Measurements from ENCODE around the gene CD8B2. TPM values are rescaled to one million over a fixed set of nuclear protein-coding genes. Genes with fewer than 3 reads are reported as not detected.
A peak's percentile ranks its signal among the peaks of the same experiment; 100 is the strongest.
"Not testable (repeated sequence)": the region's sequence is repeated elsewhere in the genome, so short reads cannot be mapped to it uniquely, and the experiment has no call there.

CD8B2 gene
- total and polyA plus RNA-seq, 2 of the 13 experiments (the other 11 are each of a cell fraction or from before 2014, with no cell fraction given): not detected

GRCh38 chr2:106504192-106504591 lies 17.0 kb downstream of the CD8B2 start:
- H3K27me3 ChIP-seq (ENCODE audit: control insufficient read depth in 1 of 2, insufficient read depth in 2 of 2, low read length in 2 of 2); in situ Hi-C loops (cut with HindIII; ENCODE audit: extremely low pct_ligation_motif_present, low pct_unique_long_range_greater_than_20kb); H3K9ac ChIP-seq (ENCODE audit: insufficient read depth, low read depth, low read length); H2AFZ ChIP-seq (ENCODE audit: low read length); H3K36me3 ChIP-seq (replicated peaks in 1 of 2; ENCODE audit: control insufficient read depth in 1 of 2, insufficient read depth in 2 of 2, low read length in 2 of 2); CTCF ChIA-PET (ENCODE audit: low intra/inter-chr PET ratio, low total read pairs); intact Hi-C loops (cut with micrococcal nuclease; ENCODE audit: unreplicated experiment); H3K79me2 ChIP-seq (ENCODE audit: insufficient read depth, low read length); H3K27ac ChIP-seq (ENCODE audit: extremely low read length, insufficient read depth, low read length); H3K4me3 ChIP-seq (replicated peaks in 1 of 3; ENCODE audit: insufficient read depth in 1 of 3, low read depth in 2 of 3, low read length in 3 of 3); POLR2A ChIA-PET; DNase-seq (ENCODE audit: low spot score); FAIRE-seq; BruUV-seq (replicated peaks); H4K20me1 ChIP-seq (ENCODE audit: insufficient read depth, low read length); H3K4me2 ChIP-seq (ENCODE audit: low read depth, low read length); H3K9me3 ChIP-seq (ENCODE audit: low read length); ATAC-seq; H3K4me1 ChIP-seq (ENCODE audit: insufficient read depth, low read length): not testable (repeated sequence)
- peak; percentile 54; the same call in 1 of the 2 replicates for TF ChIP-seq ZNF121 (CRISPR knock-in tag; IDR thresholded peaks at IDR 0.05)
- WGBS (ENCODE audit: low lambda C conversion rate): 44% methylated on average over 6 of the region's 11 CpGs

- not testable (repeated sequence) for H4K20me1 ChIP-seq (ENCODE audit: insufficient read depth, low read length)
Observed at GRCh38 chr2:106504787-106505186, 17.6 kb downstream of the CD8B2 start.

GRCh38 chr2:106506002-106506687 lies 19.0 kb downstream of the CD8B2 start:
- H3K4me1 ChIP-seq (ENCODE audit: insufficient read depth, low read length); intact Hi-C loops (cut with micrococcal nuclease; ENCODE audit: unreplicated experiment); H3K36me3 ChIP-seq (replicated peaks in 1 of 2; ENCODE audit: control insufficient read depth in 1 of 2, insufficient read depth in 2 of 2, low read length in 2 of 2); FAIRE-seq; H2AFZ ChIP-seq (ENCODE audit: low read length); H3K27ac ChIP-seq (ENCODE audit: extremely low read length, insufficient read depth, low read length); H3K9ac ChIP-seq (ENCODE audit: insufficient read depth, low read depth, low read length); DNase-seq (ENCODE audit: low spot score); H3K4me2 ChIP-seq (ENCODE audit: low read depth, low read length); BruUV-seq (replicated peaks); ATAC-seq; H3K79me2 ChIP-seq (ENCODE audit: insufficient read depth, low read length); H3K4me3 ChIP-seq (replicated peaks in 1 of 3; ENCODE audit: insufficient read depth in 1 of 3, low read depth in 2 of 3, low read length in 3 of 3); H3K27me3 ChIP-seq (ENCODE audit: control insufficient read depth in 1 of 2, insufficient read depth in 2 of 2, low read length in 2 of 2); CTCF ChIA-PET (ENCODE audit: low intra/inter-chr PET ratio, low total read pairs); H4K20me1 ChIP-seq (ENCODE audit: insufficient read depth, low read length); H3K9me3 ChIP-seq (ENCODE audit: low read length); in situ Hi-C loops (cut with HindIII; ENCODE audit: extremely low pct_ligation_motif_present, low pct_unique_long_range_greater_than_20kb); POLR2A ChIA-PET: not testable (repeated sequence)
- WGBS (ENCODE audit: low lambda C conversion rate): 45% methylated on average over 8 of the region's 9 CpGs

More at GRCh38 chr2:106504787-106505186, 17.6 kb downstream of the CD8B2 start:
- POLR2A ChIA-PET; H3K79me2 ChIP-seq (ENCODE audit: insufficient read depth, low read length); H3K4me3 ChIP-seq (replicated peaks in 1 of 3; ENCODE audit: insufficient read depth in 1 of 3, low read depth in 2 of 3, low read length in 3 of 3); H3K4me2 ChIP-seq (ENCODE audit: low read depth, low read length); ATAC-seq; DNase-seq (ENCODE audit: low spot score); H3K4me1 ChIP-seq (ENCODE audit: insufficient read depth, low read length); intact Hi-C loops (cut with micrococcal nuclease; ENCODE audit: unreplicated experiment); H3K9ac ChIP-seq (ENCODE audit: insufficient read depth, low read depth, low read length); H3K9me3 ChIP-seq (ENCODE audit: low read length); H2AFZ ChIP-seq (ENCODE audit: low read length); in situ Hi-C loops (cut with HindIII; ENCODE audit: extremely low pct_ligation_motif_present, low pct_unique_long_range_greater_than_20kb); H3K27ac ChIP-seq (ENCODE audit: extremely low read length, insufficient read depth, low read length); H3K27me3 ChIP-seq (ENCODE audit: control insufficient read depth in 1 of 2, insufficient read depth in 2 of 2, low read length in 2 of 2); H3K36me3 ChIP-seq (replicated peaks in 1 of 2; ENCODE audit: control insufficient read depth in 1 of 2, insufficient read depth in 2 of 2, low read length in 2 of 2); CTCF ChIA-PET (ENCODE audit: low intra/inter-chr PET ratio, low total read pairs); FAIRE-seq; BruUV-seq (replicated peaks): not testable (repeated sequence)
- 36% methylated on average over 4 of the region's 4 CpGs for WGBS (ENCODE audit: low lambda C conversion rate)

GRCh38 chr2:106508660-106509373 lies 21.7 kb downstream of the CD8B2 start:
- H3K27ac ChIP-seq (ENCODE audit: extremely low read length, insufficient read depth, low read length); BruUV-seq (replicated peaks); POLR2A ChIA-PET; DNase-seq (ENCODE audit: low spot score); H3K4me2 ChIP-seq (ENCODE audit: low read depth, low read length); intact Hi-C loops (cut with micrococcal nuclease; ENCODE audit: unreplicated experiment); H4K20me1 ChIP-seq (ENCODE audit: insufficient read depth, low read length); H3K27me3 ChIP-seq (ENCODE audit: control insufficient read depth in 1 of 2, insufficient read depth in 2 of 2, low read length in 2 of 2); H3K79me2 ChIP-seq (ENCODE audit: insufficient read depth, low read length); H3K4me3 ChIP-seq (replicated peaks in 1 of 3; ENCODE audit: insufficient read depth in 1 of 3, low read depth in 2 of 3, low read length in 3 of 3); ATAC-seq; H3K4me1 ChIP-seq (ENCODE audit: insufficient read depth, low read length); in situ Hi-C loops (cut with HindIII; ENCODE audit: extremely low pct_ligation_motif_present, low pct_unique_long_range_greater_than_20kb); FAIRE-seq; H3K9ac ChIP-seq (ENCODE audit: insufficient read depth, low read depth, low read length); H3K9me3 ChIP-seq (ENCODE audit: low read length); H3K36me3 ChIP-seq (replicated peaks in 1 of 2; ENCODE audit: control insufficient read depth in 1 of 2, insufficient read depth in 2 of 2, low read length in 2 of 2); CTCF ChIA-PET (ENCODE audit: low intra/inter-chr PET ratio, low total read pairs); H2AFZ ChIP-seq (ENCODE audit: low read length): not testable (repeated sequence)
- WGBS (ENCODE audit: low lambda C conversion rate): 20% methylated on average over 8 of the region's 11 CpGs
